Measurements from ENCODE around the gene MARCOL.

The MARCOL gene

DNA sequence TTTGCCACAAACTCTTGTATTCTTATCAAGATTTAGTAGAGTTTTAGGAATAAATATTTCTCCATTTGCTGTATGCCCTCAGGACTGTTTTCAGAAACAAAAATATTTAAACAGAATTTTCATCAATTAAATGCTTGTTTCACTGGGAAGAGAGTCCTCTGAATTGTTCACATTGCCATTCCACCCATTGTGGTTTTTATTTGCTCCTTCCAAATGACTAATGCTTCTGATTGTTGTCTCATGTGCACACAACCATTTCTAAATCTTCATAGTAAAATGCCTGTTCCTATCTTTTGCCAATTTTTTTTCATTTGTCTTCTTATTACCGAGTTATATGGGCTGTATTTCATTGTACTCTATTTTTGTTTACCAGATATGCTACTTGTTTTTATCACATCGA, 10.6 kb downstream of the MARCOL start:
- no peaks in the 10 kb centered on the region for H3K36me3 ChIP-seq (ENCODE audit: control insufficient read depth, low read length)
- H3K27ac ChIP-seq (ENCODE audit: low read depth, low read length), result no peak overlapping the region
- H3K79me2 ChIP-seq (ENCODE audit: control insufficient read depth, low read length), result no peaks in the 10 kb centered on the region
- no peaks in the 10 kb centered on the region for H3K4me1 ChIP-seq (ENCODE audit: control insufficient read depth, low read length)
- TF ChIP-seq CTCF (IDR thresholded peaks at IDR 0.05; ENCODE audit: low read depth, low read length, poor library complexity, severe bottlenecking), result no peak
- TF ChIP-seq EZH2phosphoT487 (IDR thresholded peaks at IDR 0.05; ENCODE audit: borderline replicate concordance, low read length), result no peak
- no peaks in the 10 kb centered on the region for H4K20me1 ChIP-seq (ENCODE audit: control insufficient read depth, insufficient read depth, low read depth, low read length)
- no peaks in the 10 kb centered on the region for H3K27me3 ChIP-seq (ENCODE audit: control insufficient read depth, low read length)
- no peaks in the 10 kb centered on the region for H3F3A ChIP-seq (ENCODE audit: control insufficient read depth, insufficient read depth)
- no peak overlapping the region for H3K4me3 ChIP-seq (ENCODE audit: low read length)
- no peak overlapping the region for H3K4me2 ChIP-seq (ENCODE audit: low read length)
- H3K9me3 ChIP-seq (ENCODE audit: control insufficient read depth, insufficient read depth, low read length), result no peaks in the 10 kb centered on the region
- H3K9me2 ChIP-seq (replicated peaks; ENCODE audit: control insufficient read depth, low read length), result no peaks in the 10 kb centered on the region

- H3K79me2 ChIP-seq (ENCODE audit: control insufficient read depth, low read length), result no peaks in the 10 kb centered on the region
- H3K27me3 ChIP-seq (ENCODE audit: control insufficient read depth, low read length), result no peaks in the 10 kb centered on the region
- no peak overlapping the region for H3K4me3 ChIP-seq (ENCODE audit: low read length)
- no peaks in the 10 kb centered on the region for H3K36me3 ChIP-seq (ENCODE audit: control insufficient read depth, low read length)
- H3K4me2 ChIP-seq (ENCODE audit: low read length), result no peak overlapping the region
- no peaks in the 10 kb centered on the region for H3K4me1 ChIP-seq (ENCODE audit: control insufficient read depth, low read length)
- no peaks in the 10 kb centered on the region for H3K9me2 ChIP-seq (replicated peaks; ENCODE audit: control insufficient read depth, low read length)
- no peaks in the 10 kb centered on the region for H3F3A ChIP-seq (ENCODE audit: control insufficient read depth, insufficient read depth)
- H4K20me1 ChIP-seq (ENCODE audit: control insufficient read depth, insufficient read depth, low read depth, low read length), result no peaks in the 10 kb centered on the region
- H3K27ac ChIP-seq (ENCODE audit: low read depth, low read length), result no peak overlapping the region
- TF ChIP-seq CTCF (IDR thresholded peaks at IDR 0.05; ENCODE audit: low read depth, low read length, poor library complexity, severe bottlenecking) (no peak), EZH2phosphoT487 (IDR thresholded peaks at IDR 0.05; ENCODE audit: borderline replicate concordance, low read length) (no peak)
- no peaks in the 10 kb centered on the region for H3K9me3 ChIP-seq (ENCODE audit: control insufficient read depth, insufficient read depth, low read length)
Observed at GRCh38 chr5:148255456-148255855, 17.1 kb downstream of the MARCOL start.

- Histone ChIP-seq H3K27ac (ENCODE audit: low read depth, low read length) (no peak overlapping the region), H3F3A (ENCODE audit: control insufficient read depth, insufficient read depth) (no peaks in the 10 kb centered on the region), H3K4me3 (ENCODE audit: low read length) (no peak overlapping the region), H3K9me3 (ENCODE audit: control insufficient read depth, insufficient read depth, low read length) (no peaks in the 10 kb centered on the region), H3K4me2 (ENCODE audit: low read length) (no peak overlapping the region), H3K36me3 (ENCODE audit: control insufficient read depth, low read length) (no peaks in the 10 kb centered on the region), H4K20me1 (ENCODE audit: control insufficient read depth, insufficient read depth, low read depth, low read length) (no peaks in the 10 kb centered on the region), H3K4me1 (ENCODE audit: control insufficient read depth, low read length) (no peaks in the 10 kb centered on the region), H3K27me3 (ENCODE audit: control insufficient read depth, low read length) (no peaks in the 10 kb centered on the region), H3K79me2 (ENCODE audit: control insufficient read depth, low read length) (no peaks in the 10 kb centered on the region), H3K9me2 (replicated peaks; ENCODE audit: control insufficient read depth, low read length) (no peaks in the 10 kb centered on the region)
- no peak for TF ChIP-seq CTCF (IDR thresholded peaks at IDR 0.05; ENCODE audit: low read depth, low read length, poor library complexity, severe bottlenecking)
- no peak for TF ChIP-seq EZH2phosphoT487 (IDR thresholded peaks at IDR 0.05; ENCODE audit: borderline replicate concordance, low read length)
Observed at GRCh38 chr5:148259288-148259687, 21.0 kb downstream of the MARCOL start.

- no peak overlapping the region for H3K4me3 ChIP-seq (ENCODE audit: low read length)
- H4K20me1 ChIP-seq (ENCODE audit: control insufficient read depth, insufficient read depth, low read depth, low read length), result no peaks in the 10 kb centered on the region
- TF ChIP-seq CTCF (IDR thresholded peaks at IDR 0.05; ENCODE audit: low read depth, low read length, poor library complexity, severe bottlenecking) (no peak), EZH2phosphoT487 (IDR thresholded peaks at IDR 0.05; ENCODE audit: borderline replicate concordance, low read length) (no peak)
- H3K9me3 ChIP-seq (ENCODE audit: control insufficient read depth, insufficient read depth, low read length), result no peaks in the 10 kb centered on the region
- H3K27ac ChIP-seq (ENCODE audit: low read depth, low read length), result no peak overlapping the region
- H3K79me2 ChIP-seq (ENCODE audit: control insufficient read depth, low read length), result no peaks in the 10 kb centered on the region
- no peaks in the 10 kb centered on the region for H3K36me3 ChIP-seq (ENCODE audit: control insufficient read depth, low read length)
- H3K4me2 ChIP-seq (ENCODE audit: low read length), result no peak overlapping the region
- no peaks in the 10 kb centered on the region for H3K4me1 ChIP-seq (ENCODE audit: control insufficient read depth, low read length)
- H3K27me3 ChIP-seq (ENCODE audit: control insufficient read depth, low read length), result no peaks in the 10 kb centered on the region
- no peaks in the 10 kb centered on the region for H3K9me2 ChIP-seq (replicated peaks; ENCODE audit: control insufficient read depth, low read length)
- no peaks in the 10 kb centered on the region for H3F3A ChIP-seq (ENCODE audit: control insufficient read depth, insufficient read depth)
Observed at GRCh38 chr5:148261221-148261620, 22.9 kb downstream of the MARCOL start.
